ENCODE measurements around the gene PON1. TPM values are rescaled to one million over a fixed set of nuclear protein-coding genes. Genes with fewer than 3 reads are reported as not detected.

PON1 gene
- total RNA-seq, 1 donor from 2014 or later = not detected

- peaks cover 41% of the 10 kb centered on the region for H3K27me3 ChIP-seq (ENCODE audit: low read depth)
- H3K4me1 ChIP-seq = no peaks in the 10 kb centered on the region
- no peaks in the 10 kb centered on the region for H3K9me3 ChIP-seq (replicated peaks)
- intact Hi-C loops (cut with micrococcal nuclease) = no loop called here
- no peaks in the 10 kb centered on the region for H3K36me3 ChIP-seq
- DNase-seq = no peak
- no peak overlapping the region for H3K4me3 ChIP-seq
- TF ChIP-seq CTCF (IDR thresholded peaks at IDR 0.05; ENCODE audit: borderline replicate concordance) = no peak
- H3K27ac ChIP-seq (replicated peaks) = no peak overlapping the region
Observed at GRCh38 chr7:95322854-95323253, 1.5 kb downstream of the PON1 start.

- intact Hi-C loops (cut with micrococcal nuclease) = no loop called here
Observed at GRCh38 chr7:95322396-95322795, 1.9 kb downstream of the PON1 start.

GRCh38 chr7:95321720-95322119, 2.6 kb downstream of the PON1 start:
- Histone ChIP-seq H3K4me1 (no peaks in the 10 kb centered on the region), H3K4me3 (no peak overlapping the region), H3K27me3 (ENCODE audit: low read depth) (peaks cover 39% of the 10 kb centered on the region), H3K9me3 (replicated peaks) (no peaks in the 10 kb centered on the region), H3K36me3 (no peaks in the 10 kb centered on the region), H3K27ac (replicated peaks) (no peak overlapping the region)
- intact Hi-C loops (cut with micrococcal nuclease) = no loop called here
- no peak for DNase-seq
- TF ChIP-seq CTCF (IDR thresholded peaks at IDR 0.05; ENCODE audit: borderline replicate concordance) = no peak

More at GRCh38 chr7:95322396-95322795, 1.9 kb downstream of the PON1 start:
- Histone ChIP-seq H3K27me3 (ENCODE audit: low read depth) (peaks cover 41% of the 10 kb centered on the region), H3K27ac (replicated peaks) (no peak overlapping the region), H3K36me3 (no peaks in the 10 kb centered on the region), H3K4me1 (no peaks in the 10 kb centered on the region), H3K4me3 (no peak overlapping the region), H3K9me3 (replicated peaks) (no peaks in the 10 kb centered on the region)
- no peak for TF ChIP-seq CTCF (IDR thresholded peaks at IDR 0.05; ENCODE audit: borderline replicate concordance)
- no peak for DNase-seq

- H3K4me3 ChIP-seq = no peak overlapping the region
- H3K27me3 ChIP-seq (ENCODE audit: low read depth) = peaks cover 29% of the 10 kb centered on the region
- DNase-seq = no peak
- intact Hi-C loops (cut with micrococcal nuclease) = no loop called here
- H3K9me3 ChIP-seq (replicated peaks) = no peaks in the 10 kb centered on the region
- no peak overlapping the region for H3K27ac ChIP-seq (replicated peaks)
- no peaks in the 10 kb centered on the region for H3K4me1 ChIP-seq
- no peaks in the 10 kb centered on the region for H3K36me3 ChIP-seq
- no peak for TF ChIP-seq CTCF (IDR thresholded peaks at IDR 0.05; ENCODE audit: borderline replicate concordance)
Observed at GRCh38 chr7:95320651-95321050, 3.7 kb downstream of the PON1 start.

GRCh38 chr7:95319570-95319969, 4.8 kb downstream of the PON1 start:
- intact Hi-C loops (cut with micrococcal nuclease) = no loop called here

More at GRCh38 chr7:95319570-95319969, 4.8 kb downstream of the PON1 start:
- H3K4me3 ChIP-seq = no peak overlapping the region
- no peak for TF ChIP-seq CTCF (IDR thresholded peaks at IDR 0.05; ENCODE audit: borderline replicate concordance)
- no peak for DNase-seq
- no peaks in the 10 kb centered on the region for H3K9me3 ChIP-seq (replicated peaks)
- H3K27me3 ChIP-seq (ENCODE audit: low read depth) = peaks cover 18% of the 10 kb centered on the region
- H3K36me3 ChIP-seq = no peaks in the 10 kb centered on the region
- no peak overlapping the region for H3K27ac ChIP-seq (replicated peaks)
- H3K4me1 ChIP-seq = no peaks in the 10 kb centered on the region
